ENCODE data around the gene FAM209A.

DNA sequence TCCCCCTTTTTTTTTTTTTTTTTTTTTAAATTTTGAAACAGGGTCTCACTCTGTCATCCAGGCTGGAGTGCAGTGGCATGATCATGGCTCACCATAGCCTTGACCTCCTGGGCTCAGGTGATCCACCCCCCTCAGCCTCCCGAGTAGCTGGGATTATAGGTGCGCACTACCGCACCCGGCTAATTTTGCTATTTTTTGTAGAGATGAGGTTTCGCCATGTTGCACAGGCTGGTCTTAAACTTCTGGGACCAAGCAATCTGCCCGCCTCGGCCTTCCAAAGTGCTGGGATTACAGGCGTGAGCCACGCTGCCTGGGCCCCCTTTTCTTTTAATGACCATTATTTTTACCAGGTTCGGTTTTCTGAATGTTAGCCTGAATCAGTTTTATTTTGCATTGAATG, 5.0 kb upstream of the FAM209A start:
- TF ChIP-seq, protein P1, sequence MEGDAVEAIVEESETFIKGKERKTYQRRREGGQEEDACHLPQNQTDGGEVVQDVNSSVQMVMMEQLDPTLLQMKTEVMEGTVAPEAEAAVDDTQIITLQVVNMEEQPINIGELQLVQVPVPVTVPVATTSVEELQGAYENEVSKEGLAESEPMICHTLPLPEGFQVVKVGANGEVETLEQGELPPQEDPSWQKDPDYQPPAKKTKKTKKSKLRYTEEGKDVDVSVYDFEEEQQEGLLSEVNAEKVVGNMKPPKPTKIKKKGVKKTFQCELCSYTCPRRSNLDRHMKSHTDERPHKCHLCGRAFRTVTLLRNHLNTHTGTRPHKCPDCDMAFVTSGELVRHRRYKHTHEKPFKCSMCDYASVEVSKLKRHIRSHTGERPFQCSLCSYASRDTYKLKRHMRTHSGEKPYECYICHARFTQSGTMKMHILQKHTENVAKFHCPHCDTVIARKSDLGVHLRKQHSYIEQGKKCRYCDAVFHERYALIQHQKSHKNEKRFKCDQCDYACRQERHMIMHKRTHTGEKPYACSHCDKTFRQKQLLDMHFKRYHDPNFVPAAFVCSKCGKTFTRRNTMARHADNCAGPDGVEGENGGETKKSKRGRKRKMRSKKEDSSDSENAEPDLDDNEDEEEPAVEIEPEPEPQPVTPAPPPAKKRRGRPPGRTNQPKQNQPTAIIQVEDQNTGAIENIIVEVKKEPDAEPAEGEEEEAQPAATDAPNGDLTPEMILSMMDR (IDR thresholded peaks at IDR 0.05 in 2 of 3, conservative IDR thresholded peaks at IDR 0.05 in 1 of 3; ENCODE audit: borderline replicate concordance in 1 of 3, insufficient read depth in 1 of 3, low read depth in 2 of 3, low read length in 2 of 3) = no peak
- no peak for TF ChIP-seq POLR2A (IDR thresholded peaks at IDR 0.05; ENCODE audit: borderline replicate concordance, extremely low read depth, insufficient read depth, insufficient read length)
- no peak for TF ChIP-seq ZFX (IDR thresholded peaks at IDR 0.05)
- TF ChIP-seq YY1 (IDR thresholded peaks at IDR 0.05; ENCODE audit: extremely low read depth, insufficient replicate concordance, low read depth, low read length) = no peak
- no peak for TF ChIP-seq RAD21 (IDR thresholded peaks at IDR 0.05; ENCODE audit: low read depth)
- no peak for TF ChIP-seq MAX (IDR thresholded peaks at IDR 0.05)
- TF ChIP-seq CEBPB (IDR thresholded peaks at IDR 0.05; ENCODE audit: low read depth) = no peak
- TF ChIP-seq EZH2phosphoT487 (IDR thresholded peaks at IDR 0.05; ENCODE audit: borderline replicate concordance) = no peak
- TF ChIP-seq, protein P2, sequence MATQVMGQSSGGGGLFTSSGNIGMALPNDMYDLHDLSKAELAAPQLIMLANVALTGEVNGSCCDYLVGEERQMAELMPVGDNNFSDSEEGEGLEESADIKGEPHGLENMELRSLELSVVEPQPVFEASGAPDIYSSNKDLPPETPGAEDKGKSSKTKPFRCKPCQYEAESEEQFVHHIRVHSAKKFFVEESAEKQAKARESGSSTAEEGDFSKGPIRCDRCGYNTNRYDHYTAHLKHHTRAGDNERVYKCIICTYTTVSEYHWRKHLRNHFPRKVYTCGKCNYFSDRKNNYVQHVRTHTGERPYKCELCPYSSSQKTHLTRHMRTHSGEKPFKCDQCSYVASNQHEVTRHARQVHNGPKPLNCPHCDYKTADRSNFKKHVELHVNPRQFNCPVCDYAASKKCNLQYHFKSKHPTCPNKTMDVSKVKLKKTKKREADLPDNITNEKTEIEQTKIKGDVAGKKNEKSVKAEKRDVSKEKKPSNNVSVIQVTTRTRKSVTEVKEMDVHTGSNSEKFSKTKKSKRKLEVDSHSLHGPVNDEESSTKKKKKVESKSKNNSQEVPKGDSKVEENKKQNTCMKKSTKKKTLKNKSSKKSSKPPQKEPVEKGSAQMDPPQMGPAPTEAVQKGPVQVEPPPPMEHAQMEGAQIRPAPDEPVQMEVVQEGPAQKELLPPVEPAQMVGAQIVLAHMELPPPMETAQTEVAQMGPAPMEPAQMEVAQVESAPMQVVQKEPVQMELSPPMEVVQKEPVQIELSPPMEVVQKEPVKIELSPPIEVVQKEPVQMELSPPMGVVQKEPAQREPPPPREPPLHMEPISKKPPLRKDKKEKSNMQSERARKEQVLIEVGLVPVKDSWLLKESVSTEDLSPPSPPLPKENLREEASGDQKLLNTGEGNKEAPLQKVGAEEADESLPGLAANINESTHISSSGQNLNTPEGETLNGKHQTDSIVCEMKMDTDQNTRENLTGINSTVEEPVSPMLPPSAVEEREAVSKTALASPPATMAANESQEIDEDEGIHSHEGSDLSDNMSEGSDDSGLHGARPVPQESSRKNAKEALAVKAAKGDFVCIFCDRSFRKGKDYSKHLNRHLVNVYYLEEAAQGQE (IDR thresholded peaks at IDR 0.05; ENCODE audit: low read depth) = no peak
- TF ChIP-seq TCF7L2 (IDR thresholded peaks at IDR 0.05; ENCODE audit: borderline replicate concordance, extremely low read depth, insufficient read depth, insufficient read length) = no peak
- no peak for TF ChIP-seq POLR2AphosphoS5 (IDR thresholded peaks at IDR 0.05; ENCODE audit: low read depth, low read length)
- no peak for TF ChIP-seq EZH2 (IDR thresholded peaks at IDR 0.05)
- TF ChIP-seq JUND (IDR thresholded peaks at IDR 0.05) = no peak
